ENCODE measurements around the gene TRRAP. TPM values are rescaled to one million over a fixed set of nuclear protein-coding genes. Genes with fewer than 3 reads are reported as not detected.

The TRRAP gene
- total and polyA plus RNA-seq, 7 donors: 2.4 to 35.5 (median 18.9) TPM

GRCh38 chr7:98958968-98959367, 80.6 kb downstream of the TRRAP start:
- H3K9me3 ChIP-seq: no peaks in the 10 kb centered on the region
- no peaks in the 10 kb centered on the region for H3K4me1 ChIP-seq
- H3K27ac ChIP-seq: no peak overlapping the region
- intact Hi-C loops (cut with DNase I): no loop called here
- 94 to 96% methylated on average over 9 of the region's 9 CpGs for WGBS, 2 donors
- peaks cover 66 to 100% (median 87%) of the 10 kb centered on the region in 4 donors for H3K36me3 ChIP-seq
- TF ChIP-seq EP300 (IDR thresholded peaks at IDR 0.05) (no peak), POLR2A (IDR thresholded peaks at IDR 0.05) (no peak), CTCF (IDR thresholded peaks at IDR 0.05) (no peak), POLR2AphosphoS5 (IDR thresholded peaks at IDR 0.05) (no peak)
- H3K27me3 ChIP-seq: no peaks in the 10 kb centered on the region
- DNase-seq: no peak
- no peak overlapping the region for H3K4me3 ChIP-seq

GRCh38 chr7:98963305-98963704, 85.0 kb downstream of the TRRAP start:
- no peaks in the 10 kb centered on the region for H3K4me1 ChIP-seq
- WGBS, 2 donors: 96 to 97% methylated on average over 10 of the region's 10 CpGs
- no peaks in the 10 kb centered on the region for H3K9me3 ChIP-seq
- intact Hi-C loops (cut with DNase I): no loop called here
- DNase-seq: no peak
- TF ChIP-seq EP300 (IDR thresholded peaks at IDR 0.05) (no peak), POLR2A (IDR thresholded peaks at IDR 0.05) (no peak), POLR2AphosphoS5 (IDR thresholded peaks at IDR 0.05) (no peak), CTCF (IDR thresholded peaks at IDR 0.05) (no peak)
- H3K27me3 ChIP-seq: no peaks in the 10 kb centered on the region
- no peak overlapping the region for H3K4me3 ChIP-seq
- H3K27ac ChIP-seq: no peak overlapping the region
- peaks cover 37 to 100% (median 83%) of the 10 kb centered on the region in 4 donors for H3K36me3 ChIP-seq

GRCh38 chr7:98964596-98964995, 86.3 kb downstream of the TRRAP start:
- intact Hi-C loops (cut with DNase I): no loop called here
- Histone ChIP-seq H3K27me3 (no peaks in the 10 kb centered on the region), H3K36me3 (peaks cover 47 to 100% (median 83%) of the 10 kb centered on the region in 4 donors), H3K4me1 (no peaks in the 10 kb centered on the region), H3K4me3 (no peak overlapping the region), H3K27ac (no peak overlapping the region), H3K9me3 (no peaks in the 10 kb centered on the region)
- DNase-seq: no peak
- 97% methylated on average over 10 of the region's 10 CpGs for WGBS, 2 donors
- TF ChIP-seq EP300 (IDR thresholded peaks at IDR 0.05) (no peak), CTCF (IDR thresholded peaks at IDR 0.05) (no peak), POLR2A (IDR thresholded peaks at IDR 0.05) (no peak), POLR2AphosphoS5 (IDR thresholded peaks at IDR 0.05) (no peak)

- DNase-seq: no peak
- TF ChIP-seq EP300 (IDR thresholded peaks at IDR 0.05) (no peak), POLR2A (IDR thresholded peaks at IDR 0.05) (no peak), POLR2AphosphoS5 (IDR thresholded peaks at IDR 0.05) (no peak), CTCF (IDR thresholded peaks at IDR 0.05) (no peak)
- H3K4me3 ChIP-seq: no peak overlapping the region
- H3K36me3 ChIP-seq: peaks cover 45 to 100% (median 87%) of the 10 kb centered on the region in 4 donors
- H3K27ac ChIP-seq: no peak overlapping the region
- no peaks in the 10 kb centered on the region for H3K27me3 ChIP-seq
- intact Hi-C loops (cut with DNase I): no loop called here
- H3K9me3 ChIP-seq: no peaks in the 10 kb centered on the region
- WGBS, 2 donors: 27 to 89% methylated on average over 14 of the region's 14 CpGs
- H3K4me1 ChIP-seq: no peaks in the 10 kb centered on the region
Observed at GRCh38 chr7:98968621-98969020, 90.3 kb downstream of the TRRAP start.

- no peak for TF ChIP-seq EP300 (IDR thresholded peaks at IDR 0.05)
- TF ChIP-seq POLR2AphosphoS5 (IDR thresholded peaks at IDR 0.05): no peak
- no peak for TF ChIP-seq POLR2A (IDR thresholded peaks at IDR 0.05)
- TF ChIP-seq CTCF (IDR thresholded peaks at IDR 0.05): no peak
- 91 to 98% methylated on average over 11 of the region's 11 CpGs for WGBS, 2 donors
- Histone ChIP-seq H3K4me1 (no peaks in the 10 kb centered on the region), H3K36me3 (peaks cover 50 to 100% (median 93%) of the 10 kb centered on the region in 4 donors), H3K4me3 (no peak overlapping the region), H3K27me3 (no peaks in the 10 kb centered on the region), H3K27ac (no peak overlapping the region), H3K9me3 (no peaks in the 10 kb centered on the region)
- intact Hi-C loops (cut with DNase I): no loop called here
- DNase-seq: no peak
Observed at GRCh38 chr7:98969386-98969785, 91.1 kb downstream of the TRRAP start.
